ENCODE results near the gene MEIS1. TPM values are rescaled to one million over a fixed set of nuclear protein-coding genes. Genes with fewer than 3 reads are reported as not detected.

MEIS1 gene
- total and polyA plus RNA-seq, 12 donors, result 24.8 to 63.8 (median 38.6) TPM

DNA sequence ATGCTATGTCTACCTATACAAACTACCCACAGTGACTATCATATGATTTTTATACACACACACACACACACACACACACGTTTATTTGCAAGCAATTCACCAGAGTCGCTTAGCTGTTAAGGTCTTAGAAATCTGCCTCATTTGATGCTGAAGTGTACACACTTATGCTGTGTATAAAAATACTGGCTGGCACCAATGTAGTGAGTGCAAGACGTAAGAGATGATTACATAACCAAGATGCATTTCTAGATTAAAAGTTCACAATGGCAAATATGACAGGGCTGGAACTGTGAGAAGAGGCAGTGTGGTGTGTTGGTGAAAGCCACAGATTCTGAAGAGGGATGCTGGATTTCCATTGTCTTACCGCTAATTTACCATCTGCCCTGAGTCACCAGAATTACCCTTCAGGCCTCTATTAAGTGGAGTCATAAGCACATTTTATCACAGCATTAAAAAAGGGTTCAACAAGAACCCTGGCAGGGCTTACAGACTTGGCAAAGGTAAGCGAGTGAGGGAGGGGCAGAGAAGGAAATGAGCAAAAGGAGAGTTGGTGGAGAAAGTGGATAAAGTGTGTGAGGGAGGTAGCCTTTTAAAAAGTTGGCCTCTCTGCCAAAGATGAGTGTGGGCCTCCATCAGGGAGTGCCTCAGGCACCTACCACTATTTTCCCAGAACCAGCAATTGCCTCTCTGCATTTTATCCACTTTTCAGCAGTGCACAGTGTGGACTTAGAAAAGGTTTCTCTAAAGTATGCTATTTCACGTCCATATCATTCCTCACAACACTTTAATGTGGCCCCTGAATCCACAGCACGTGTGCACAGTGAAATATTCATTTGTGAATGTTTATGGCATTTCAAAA, 21.5 kb downstream of the MEIS1 start:
- H3K36me3 ChIP-seq, result peaks cover 0 to 39% (median 0%) of the 10 kb centered on the region in 9 donors
- peaks cover 0 to 24% (median 6%) of the 10 kb centered on the region in 9 donors for H3K4me1 ChIP-seq
- no peaks in the 10 kb centered on the region for H3K27me3 ChIP-seq
- intact Hi-C loops (cut with DNase I), result no loop called here
- TF ChIP-seq, protein P1, sequence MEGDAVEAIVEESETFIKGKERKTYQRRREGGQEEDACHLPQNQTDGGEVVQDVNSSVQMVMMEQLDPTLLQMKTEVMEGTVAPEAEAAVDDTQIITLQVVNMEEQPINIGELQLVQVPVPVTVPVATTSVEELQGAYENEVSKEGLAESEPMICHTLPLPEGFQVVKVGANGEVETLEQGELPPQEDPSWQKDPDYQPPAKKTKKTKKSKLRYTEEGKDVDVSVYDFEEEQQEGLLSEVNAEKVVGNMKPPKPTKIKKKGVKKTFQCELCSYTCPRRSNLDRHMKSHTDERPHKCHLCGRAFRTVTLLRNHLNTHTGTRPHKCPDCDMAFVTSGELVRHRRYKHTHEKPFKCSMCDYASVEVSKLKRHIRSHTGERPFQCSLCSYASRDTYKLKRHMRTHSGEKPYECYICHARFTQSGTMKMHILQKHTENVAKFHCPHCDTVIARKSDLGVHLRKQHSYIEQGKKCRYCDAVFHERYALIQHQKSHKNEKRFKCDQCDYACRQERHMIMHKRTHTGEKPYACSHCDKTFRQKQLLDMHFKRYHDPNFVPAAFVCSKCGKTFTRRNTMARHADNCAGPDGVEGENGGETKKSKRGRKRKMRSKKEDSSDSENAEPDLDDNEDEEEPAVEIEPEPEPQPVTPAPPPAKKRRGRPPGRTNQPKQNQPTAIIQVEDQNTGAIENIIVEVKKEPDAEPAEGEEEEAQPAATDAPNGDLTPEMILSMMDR (IDR thresholded peaks at IDR 0.05), result no peak
- peak in 6 of 8 donors; percentile 39 to 74 (median 68) for ATAC-seq
- no peak for DNase-seq
- peak overlapping the region in 1 of 10 donors; percentile 25 for H3K27ac ChIP-seq
- no peak overlapping the region for H3K4me3 ChIP-seq
- no peaks in the 10 kb centered on the region for H3K9me3 ChIP-seq
- WGBS, 2 donors, result 45 to 56% methylated on average over 7 of the region's 7 CpGs

DNA sequence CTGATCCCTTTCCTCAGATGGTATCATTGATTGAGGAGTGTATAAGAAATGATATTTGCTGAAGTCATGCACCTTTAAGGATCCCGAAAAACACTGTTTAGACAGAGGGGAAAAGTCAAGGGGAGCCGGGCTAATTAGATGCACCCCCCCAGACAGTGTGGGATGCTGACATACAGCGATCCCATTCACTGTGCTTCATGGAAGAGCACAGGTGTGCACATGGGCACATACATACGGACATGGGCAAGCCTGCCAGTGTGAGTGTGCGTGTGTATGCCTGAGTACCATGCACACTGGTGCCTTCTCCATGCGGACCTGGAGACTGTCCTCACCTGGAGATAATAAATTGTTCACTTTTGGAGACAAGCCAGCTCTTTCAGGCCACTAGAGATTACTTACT, 22.6 kb downstream of the MEIS1 start:
- H3K36me3 ChIP-seq, result peaks cover 0 to 36% (median 0%) of the 10 kb centered on the region in 9 donors
- H3K4me3 ChIP-seq, result no peak overlapping the region
- DNase-seq (no peak), ATAC-seq (peak in 2 of 8 donors; percentile 14 to 38)
- intact Hi-C loops (cut with DNase I), result no loop called here
- H3K4me1 ChIP-seq, result peaks cover 0 to 28% (median 12%) of the 10 kb centered on the region in 9 donors
- TF ChIP-seq, protein P1 (IDR thresholded peaks at IDR 0.05), result no peak
- no peaks in the 10 kb centered on the region for H3K27me3 ChIP-seq
- no peak overlapping the region for H3K27ac ChIP-seq
- H3K9me3 ChIP-seq, result no peaks in the 10 kb centered on the region
- 72 to 78% methylated on average over 6 of the region's 6 CpGs for WGBS, 2 donors

DNA sequence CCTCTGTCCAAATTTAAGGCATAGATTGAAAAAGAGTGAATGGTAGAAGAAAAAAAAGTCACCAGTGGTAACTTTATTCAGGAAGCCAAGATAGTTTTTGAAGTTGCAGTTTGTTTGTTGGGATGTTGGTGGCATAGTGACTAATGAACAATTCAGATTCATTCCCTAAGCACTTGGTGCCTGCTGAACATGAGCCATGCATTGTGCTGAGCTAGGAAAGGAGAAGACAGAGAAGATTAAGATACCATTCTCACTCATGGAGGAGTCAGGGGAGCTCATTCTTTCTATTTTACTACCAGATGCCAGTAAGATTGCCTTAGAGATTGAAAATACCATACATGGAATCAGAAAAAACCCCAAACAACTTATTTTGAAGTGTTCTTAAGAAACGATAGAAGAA, 25.1 kb downstream of the MEIS1 start:
- Histone ChIP-seq H3K4me1 (peaks cover 0 to 48% (median 32%) of the 10 kb centered on the region in 9 donors), H3K27me3 (no peaks in the 10 kb centered on the region), H3K4me3 (no peak overlapping the region), H3K27ac (no peak overlapping the region), H3K9me3 (no peaks in the 10 kb centered on the region), H3K36me3 (peaks cover 0 to 38% (median 0%) of the 10 kb centered on the region in 9 donors)
- WGBS, 2 donors, result 76 to 87% methylated on average over 1 of the region's 1 CpG
- TF ChIP-seq, protein P1 (IDR thresholded peaks at IDR 0.05), result no peak
- ATAC-seq (no peak), DNase-seq (no peak)
- intact Hi-C loops (cut with DNase I), result no loop called here

DNA sequence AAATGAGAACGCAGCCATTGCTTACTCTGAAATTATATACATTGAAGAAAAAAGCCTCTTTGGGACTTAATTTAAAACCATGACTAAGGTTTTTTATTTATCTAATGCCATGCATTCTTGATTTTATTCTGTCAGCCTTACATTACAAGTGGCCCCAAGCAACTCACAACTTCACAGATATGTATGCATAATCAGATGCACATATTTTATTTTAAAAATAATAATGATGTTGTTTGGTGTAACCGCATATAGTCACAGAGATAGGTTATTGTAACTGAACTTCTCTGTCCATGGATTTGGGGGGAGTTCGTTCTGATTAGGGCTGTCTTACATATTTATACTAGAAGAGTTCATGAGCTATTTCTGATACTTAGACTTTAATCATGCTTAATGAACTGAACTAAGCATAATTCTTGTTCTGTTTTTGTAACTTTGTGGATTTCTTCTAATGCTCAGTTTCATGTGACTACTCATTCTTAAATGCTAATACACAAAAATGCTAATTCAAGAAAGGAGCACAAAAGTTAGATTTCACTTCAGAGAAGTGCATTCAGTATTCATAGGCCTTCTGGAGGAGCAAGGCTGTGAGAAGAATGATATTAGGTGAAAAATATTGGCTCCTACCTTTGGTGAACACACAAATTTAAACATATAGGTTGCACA, 26.2 kb downstream of the MEIS1 start:
- TF ChIP-seq, protein P1 (IDR thresholded peaks at IDR 0.05), result no peak
- intact Hi-C loops (cut with DNase I), result no loop called here
- WGBS, 2 donors, result 91 to 95% methylated on average over 3 of the region's 3 CpGs
- no peak overlapping the region for H3K27ac ChIP-seq
- no peaks in the 10 kb centered on the region for H3K27me3 ChIP-seq
- no peaks in the 10 kb centered on the region for H3K9me3 ChIP-seq
- H3K4me1 ChIP-seq, result peaks cover 0 to 48% (median 30%) of the 10 kb centered on the region in 9 donors
- DNase-seq, result no peak
- H3K36me3 ChIP-seq, result peaks cover 0 to 39% (median 0%) of the 10 kb centered on the region in 9 donors
- ATAC-seq, result no peak
- no peak overlapping the region for H3K4me3 ChIP-seq
